Retinal pigment epithelial cell (primary cell): ENCODE data around the gene MAP4.

Experiments
- DNase-seq: peaks from one replicate; pipeline ENCODE4 v3.0.0-alpha.2; 2010; ENCODE audit warnings: low read depth
- H3K4me3 ChIP-seq: 2 replicates; pipeline ENCODE4 v1.5.1; 2011; ENCODE audit warnings: mild to moderate bottlenecking, low read length, control low read depth, moderate library complexity
- TF ChIP-seq, protein P1 (sequence below): conservative IDR thresholded peaks from 2 replicates; pipeline ENCODE4 v1.5.1; 2011; ENCODE audit warnings: low read depth, low read length, control low read depth, inconsistent platforms

Gene MAP4

GRCh38 chr3:47885168-47885567, 131.0 kb downstream of the MAP4 start:
- H3K4me3 ChIP-seq: no peak overlapping the region
- TF ChIP-seq, protein P1, sequence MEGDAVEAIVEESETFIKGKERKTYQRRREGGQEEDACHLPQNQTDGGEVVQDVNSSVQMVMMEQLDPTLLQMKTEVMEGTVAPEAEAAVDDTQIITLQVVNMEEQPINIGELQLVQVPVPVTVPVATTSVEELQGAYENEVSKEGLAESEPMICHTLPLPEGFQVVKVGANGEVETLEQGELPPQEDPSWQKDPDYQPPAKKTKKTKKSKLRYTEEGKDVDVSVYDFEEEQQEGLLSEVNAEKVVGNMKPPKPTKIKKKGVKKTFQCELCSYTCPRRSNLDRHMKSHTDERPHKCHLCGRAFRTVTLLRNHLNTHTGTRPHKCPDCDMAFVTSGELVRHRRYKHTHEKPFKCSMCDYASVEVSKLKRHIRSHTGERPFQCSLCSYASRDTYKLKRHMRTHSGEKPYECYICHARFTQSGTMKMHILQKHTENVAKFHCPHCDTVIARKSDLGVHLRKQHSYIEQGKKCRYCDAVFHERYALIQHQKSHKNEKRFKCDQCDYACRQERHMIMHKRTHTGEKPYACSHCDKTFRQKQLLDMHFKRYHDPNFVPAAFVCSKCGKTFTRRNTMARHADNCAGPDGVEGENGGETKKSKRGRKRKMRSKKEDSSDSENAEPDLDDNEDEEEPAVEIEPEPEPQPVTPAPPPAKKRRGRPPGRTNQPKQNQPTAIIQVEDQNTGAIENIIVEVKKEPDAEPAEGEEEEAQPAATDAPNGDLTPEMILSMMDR: no peak
- DNase-seq: no peak

DNA sequence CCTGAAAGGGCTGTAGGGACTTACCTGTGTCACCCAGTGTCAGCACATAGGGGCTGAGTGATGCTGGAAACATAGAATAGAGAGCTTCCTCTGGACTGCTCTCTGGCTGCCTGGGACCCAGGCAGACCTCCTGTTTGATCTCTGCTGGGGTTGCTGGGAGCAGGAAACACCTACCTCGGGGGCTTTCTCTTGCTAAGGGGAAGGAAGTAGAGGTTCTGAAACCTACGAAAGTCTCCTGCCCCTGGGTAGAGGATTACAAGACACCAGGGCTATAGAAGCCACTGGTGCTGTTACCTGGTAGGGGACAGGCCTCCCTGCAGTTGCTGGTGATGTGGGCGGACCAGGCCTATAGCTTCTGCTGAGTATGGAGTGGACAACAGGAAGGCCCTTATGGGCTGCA, 131.6 kb downstream of the MAP4 start:
- TF ChIP-seq, protein P1: no peak
- H3K4me3 ChIP-seq: no peak overlapping the region
- DNase-seq: no peak

DNA sequence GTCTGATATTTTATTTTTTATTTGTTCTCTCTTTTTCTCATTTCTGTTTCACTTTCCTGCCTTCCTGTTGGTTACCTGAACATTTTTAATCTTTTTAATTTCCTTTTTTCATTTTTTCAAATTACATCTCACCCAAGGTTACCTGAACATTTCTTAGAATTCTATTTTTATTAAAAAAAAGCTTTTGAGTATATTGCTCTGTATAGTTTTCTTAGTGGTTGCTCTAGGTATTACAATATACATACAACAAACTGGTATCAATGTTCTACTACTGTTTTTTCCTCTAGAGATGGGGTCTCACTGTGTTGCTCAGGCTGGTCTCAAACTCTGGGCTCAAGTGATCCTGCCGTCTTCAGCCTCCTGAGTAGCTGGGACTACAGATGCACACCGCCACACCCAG, 133.9 kb downstream of the MAP4 start:
- TF ChIP-seq, protein P1: peak; percentile 5
- no peak overlapping the region for H3K4me3 ChIP-seq
- DNase-seq: no peak

DNA sequence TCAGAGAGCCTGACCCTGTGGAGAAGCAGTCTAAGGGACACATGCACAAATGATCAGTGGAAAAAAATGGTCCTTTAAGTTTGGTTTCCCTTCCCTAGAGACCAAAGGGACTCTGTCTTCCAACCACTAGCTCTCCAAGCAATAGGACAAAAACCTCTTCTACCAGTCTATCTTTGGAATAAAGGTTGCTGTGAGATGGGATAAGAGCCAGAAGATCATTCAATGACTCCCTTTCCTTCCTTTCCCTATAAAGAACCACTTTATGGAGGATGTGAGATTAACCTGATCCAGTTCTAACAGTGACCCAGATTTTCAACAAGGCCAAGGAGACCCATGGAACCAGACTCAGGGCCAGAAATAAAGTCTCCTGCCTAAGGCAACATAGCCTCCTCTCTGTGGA, 138.5 kb downstream of the MAP4 start:
- TF ChIP-seq, protein P1: no peak
- no peak for DNase-seq
- H3K4me3 ChIP-seq: no peak overlapping the region

- no peak for DNase-seq
- no peak overlapping the region for H3K4me3 ChIP-seq
- TF ChIP-seq, protein P1: no peak
These were observed 138.9 kb downstream of the MAP4 start for GRCh38 chr3:47877290-47877689.

GRCh38 chr3:47874913-47875312, 141.3 kb downstream of the MAP4 start:
- no peak for DNase-seq
- H3K4me3 ChIP-seq: no peak overlapping the region
- TF ChIP-seq, protein P1: no peak

GRCh38 chr3:47874438-47874837, 141.8 kb downstream of the MAP4 start:
- TF ChIP-seq, protein P1: no peak
- DNase-seq: no peak
- H3K4me3 ChIP-seq: no peak overlapping the region
